ENCODE results near the gene CASQ2. TPM values are rescaled to one million over a fixed set of nuclear protein-coding genes. Genes with fewer than 3 reads are reported as not detected.
A peak's percentile ranks its signal among the peaks of the same experiment; 100 is the strongest.

The CASQ2 gene
- total RNA-seq, 1 donor from 2014 or later: not detected

GRCh38 chr1:115740811-115741210 is 27.7 kb downstream of the CASQ2 start:
- DNase-seq (ENCODE audit: low read depth): no peak
- no peak overlapping the region for H3K4me3 ChIP-seq (ENCODE audit: low read depth, low read length)
- no peak for TF ChIP-seq CTCF (conservative IDR thresholded peaks at IDR 0.05; ENCODE audit: low read depth, low read length)

GRCh38 chr1:115732316-115732715 is 36.2 kb downstream of the CASQ2 start:
- no peak for TF ChIP-seq CTCF (conservative IDR thresholded peaks at IDR 0.05; ENCODE audit: low read depth, low read length)
- DNase-seq (ENCODE audit: low read depth): no peak
- H3K4me3 ChIP-seq (ENCODE audit: low read depth, low read length): no peak overlapping the region

- DNase-seq (ENCODE audit: low read depth): no peak
- no peak for TF ChIP-seq CTCF (conservative IDR thresholded peaks at IDR 0.05; ENCODE audit: low read depth, low read length)
- no peak overlapping the region for H3K4me3 ChIP-seq (ENCODE audit: low read depth, low read length)
These were observed 38.8 kb downstream of the CASQ2 start for GRCh38 chr1:115729756-115730155.

- H3K4me3 ChIP-seq (ENCODE audit: low read depth, low read length): no peak overlapping the region
- DNase-seq (ENCODE audit: low read depth): no peak
- TF ChIP-seq CTCF (conservative IDR thresholded peaks at IDR 0.05; ENCODE audit: low read depth, low read length): no peak
These were observed 40.2 kb downstream of the CASQ2 start for GRCh38 chr1:115728341-115728740.

- no peak for TF ChIP-seq CTCF (conservative IDR thresholded peaks at IDR 0.05; ENCODE audit: low read depth, low read length)
- H3K4me3 ChIP-seq (ENCODE audit: low read depth, low read length): no peak overlapping the region
- DNase-seq (ENCODE audit: low read depth): peak; percentile 93
These were observed 40.7 kb downstream of the CASQ2 start for GRCh38 chr1:115727706-115728249.

GRCh38 chr1:115726570-115726969 is 41.9 kb downstream of the CASQ2 start:
- no peak for TF ChIP-seq CTCF (conservative IDR thresholded peaks at IDR 0.05; ENCODE audit: low read depth, low read length)
- H3K4me3 ChIP-seq (ENCODE audit: low read depth, low read length): no peak overlapping the region
- no peak for DNase-seq (ENCODE audit: low read depth)

GRCh38 chr1:115726161-115726560 is 42.4 kb downstream of the CASQ2 start:
- no peak overlapping the region for H3K4me3 ChIP-seq (ENCODE audit: low read depth, low read length)
- TF ChIP-seq CTCF (conservative IDR thresholded peaks at IDR 0.05; ENCODE audit: low read depth, low read length): no peak
- no peak for DNase-seq (ENCODE audit: low read depth)
